Anterior cingulate cortex (tissue), 58 donors: ENCODE measurements around the gene LATS2.
"Not testable (repeated sequence)": the region's sequence is repeated elsewhere in the genome, so short reads cannot be mapped to it uniquely, and the experiment has no call there.

Experiments
- DNase-seq, 58 donors: peaks; one replicate each; lab custom pipeline; 2025; lab: John Stamatoyannopoulos, UW

LATS2 gene

DNA sequence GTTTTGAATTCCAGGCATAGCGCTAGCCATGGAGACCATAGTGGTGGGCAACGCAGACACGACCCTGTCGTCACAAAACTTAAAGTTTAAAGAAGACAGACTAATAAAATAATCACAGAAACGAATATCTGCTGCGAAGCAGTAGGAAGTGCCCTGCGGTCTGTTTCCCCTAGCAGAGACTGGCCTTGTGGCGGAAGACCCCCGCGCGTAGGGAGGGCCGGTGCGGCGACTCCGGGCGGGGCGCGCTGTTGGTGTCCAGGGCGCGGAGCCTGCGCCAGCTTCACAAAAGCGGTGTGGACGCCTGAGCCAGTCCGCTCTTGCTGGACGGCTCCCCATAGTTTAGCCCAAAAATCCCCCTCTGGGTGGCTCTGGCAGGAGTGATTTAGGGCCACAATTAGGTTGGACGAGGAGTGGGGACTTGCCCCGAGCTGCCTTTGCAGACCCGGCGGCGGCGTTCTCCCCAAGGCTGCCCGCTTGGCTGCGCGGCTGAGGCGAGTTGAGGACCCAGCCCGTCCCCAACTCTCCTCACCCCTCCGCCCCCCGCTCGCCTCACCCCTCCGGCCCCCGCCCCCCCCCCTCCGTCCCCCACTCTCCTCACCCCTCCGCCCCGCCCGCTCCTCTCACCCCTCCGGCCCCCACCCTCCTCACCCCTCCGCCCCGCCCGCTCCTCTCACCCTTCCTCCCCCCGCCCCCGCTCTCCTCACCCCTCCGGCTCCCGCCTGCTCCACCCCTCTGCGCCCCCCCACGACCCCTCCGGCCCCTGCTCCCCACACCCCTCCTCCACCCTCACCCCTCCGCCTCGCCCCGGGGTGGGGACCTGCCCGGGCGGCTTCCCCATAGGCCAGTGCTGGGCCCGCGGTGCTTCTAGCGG lies 14.2 kb upstream of the LATS2 start:
- DNase-seq, result peak in 4 of 58 donors; percentile 4 to 24 (median 8)

DNA sequence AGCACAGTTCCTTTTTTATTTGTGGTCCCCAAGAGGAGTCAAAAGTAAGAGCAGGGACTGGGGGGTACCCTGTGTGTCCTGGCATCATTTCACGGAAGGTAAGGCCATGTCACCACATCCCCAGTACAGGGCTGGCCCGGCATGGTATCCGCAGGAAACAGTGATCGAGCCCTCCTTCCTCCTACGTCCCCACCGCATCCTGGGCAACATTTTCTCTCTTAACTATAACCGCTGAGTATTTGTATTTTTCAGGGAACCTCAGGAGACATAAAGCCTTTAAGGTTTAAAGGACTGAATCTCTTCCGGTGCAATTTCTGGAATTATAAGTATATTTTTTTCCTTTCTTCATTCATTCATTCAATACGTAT lies 13.6 kb upstream of the LATS2 start:
- DNase-seq, result no peak

DNA sequence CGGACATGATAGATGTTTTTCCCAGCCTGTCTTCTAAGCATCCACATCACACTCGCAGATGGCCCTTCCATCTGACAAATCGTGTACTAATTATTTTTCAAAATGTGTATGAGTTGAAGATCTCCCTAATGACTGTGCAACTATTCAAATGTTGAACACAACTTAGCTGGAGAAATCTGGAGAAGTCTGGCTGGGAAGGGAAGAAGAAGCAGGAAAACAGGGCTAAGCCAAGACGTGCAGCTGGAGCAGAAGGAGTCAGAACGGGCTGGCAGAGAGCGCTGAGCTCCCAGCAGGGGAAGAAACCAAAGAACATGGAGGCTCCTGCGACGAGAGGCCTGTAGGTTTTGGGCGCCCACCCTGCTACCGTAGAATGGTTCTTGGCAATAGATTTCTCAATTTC lies 13.2 kb upstream of the LATS2 start:
- DNase-seq, result no peak

DNA sequence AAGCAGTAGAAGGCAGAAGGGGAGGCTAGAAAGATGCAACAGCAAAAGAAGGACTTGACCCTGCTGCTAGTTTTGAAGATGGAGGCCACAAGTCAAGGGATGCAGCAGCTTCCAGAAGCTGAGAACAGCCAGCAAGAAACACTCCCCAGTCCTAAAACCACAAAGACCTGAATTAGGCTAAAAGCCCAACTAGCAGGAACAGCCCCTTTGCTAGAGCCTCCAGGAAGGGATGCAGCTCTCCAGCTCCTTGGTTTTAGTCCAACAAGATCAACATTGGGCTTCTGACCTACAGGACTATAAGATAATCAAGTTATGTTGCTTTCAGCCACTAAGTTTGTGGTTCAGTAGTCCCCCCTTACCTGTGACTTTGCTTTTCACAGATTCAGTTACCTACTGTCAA lies 10.5 kb upstream of the LATS2 start:
- no peak for DNase-seq

DNA sequence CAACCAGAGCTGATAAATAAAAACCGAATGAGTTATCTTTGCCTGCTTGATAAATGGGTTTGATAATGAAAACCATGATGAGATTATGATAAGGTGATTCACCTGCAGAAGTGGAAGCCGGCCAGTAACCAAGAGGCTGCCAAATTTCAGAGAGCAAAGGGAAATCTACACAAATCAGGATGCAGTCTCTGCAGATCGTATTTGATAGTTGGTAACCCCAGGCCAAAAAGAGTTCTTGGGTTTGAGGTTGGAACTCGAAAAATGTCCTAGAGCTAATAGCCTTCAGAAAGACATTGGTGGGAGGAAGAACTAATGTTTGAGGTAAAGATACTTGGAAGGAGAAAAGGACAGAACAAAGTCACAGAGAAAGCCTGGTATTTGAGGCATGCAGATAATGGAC lies 9.6 kb upstream of the LATS2 start:
- no peak for DNase-seq

DNA sequence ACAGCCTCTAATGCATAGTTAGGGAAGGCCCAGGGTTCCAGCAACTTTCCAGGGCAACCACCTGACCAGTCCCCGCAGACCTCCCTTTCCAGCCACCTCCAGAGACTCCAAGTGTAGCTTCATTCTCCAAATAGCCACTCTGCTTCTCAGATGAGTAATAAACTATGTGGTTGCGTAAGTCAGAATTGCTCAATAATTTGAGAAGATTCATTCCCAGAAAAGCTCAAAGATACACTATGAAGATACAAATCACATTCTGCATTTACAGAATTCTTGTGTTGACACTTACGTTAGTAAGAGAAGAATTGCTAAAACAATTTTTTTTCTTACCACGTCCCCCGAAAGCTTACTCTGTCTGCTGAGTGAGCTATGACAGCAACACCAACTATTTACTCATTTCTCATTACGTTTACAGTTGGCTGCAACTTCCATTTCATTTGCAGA lies 8.2 kb upstream of the LATS2 start:
- DNase-seq, result no peak

DNA sequence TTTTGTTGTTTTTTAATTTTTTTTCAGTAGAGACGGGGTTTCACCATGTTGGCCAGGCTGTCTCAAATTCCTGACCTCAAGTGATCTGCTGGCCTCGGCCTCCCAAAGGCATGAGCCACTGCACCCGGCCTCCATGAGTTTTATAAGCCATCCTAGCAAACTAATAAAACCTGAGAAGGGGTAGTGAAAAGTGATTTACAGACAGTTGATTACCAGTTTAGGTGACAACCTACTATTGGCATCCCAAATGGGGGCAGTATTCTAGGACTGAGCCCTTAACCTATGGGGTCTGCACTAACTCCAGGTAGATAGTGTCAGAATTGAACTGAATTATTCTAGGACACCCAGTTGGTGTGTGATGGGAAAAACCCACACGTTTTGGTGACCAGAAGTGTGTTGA lies 6.5 kb upstream of the LATS2 start:
- no peak for DNase-seq

DNA sequence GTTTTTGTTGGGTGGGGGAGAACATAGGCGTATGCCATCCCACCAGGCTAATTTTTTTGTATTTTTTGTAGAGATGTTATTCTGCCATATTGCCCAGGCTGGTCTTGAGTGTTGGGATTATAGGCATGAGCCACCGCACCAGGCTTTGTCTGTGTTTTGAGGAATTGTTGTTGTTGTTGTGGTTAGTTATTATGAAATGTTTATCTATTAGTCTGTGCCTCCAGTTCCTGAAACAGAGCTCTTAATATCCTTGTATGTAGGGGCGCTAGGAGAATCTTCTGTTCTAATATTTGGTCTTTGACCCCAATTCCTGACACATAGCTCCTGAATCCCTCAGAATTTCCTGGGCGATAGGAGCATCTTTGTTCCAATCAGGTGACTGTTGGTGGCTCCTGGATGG lies 5.6 kb upstream of the LATS2 start:
- no peak for DNase-seq

DNA sequence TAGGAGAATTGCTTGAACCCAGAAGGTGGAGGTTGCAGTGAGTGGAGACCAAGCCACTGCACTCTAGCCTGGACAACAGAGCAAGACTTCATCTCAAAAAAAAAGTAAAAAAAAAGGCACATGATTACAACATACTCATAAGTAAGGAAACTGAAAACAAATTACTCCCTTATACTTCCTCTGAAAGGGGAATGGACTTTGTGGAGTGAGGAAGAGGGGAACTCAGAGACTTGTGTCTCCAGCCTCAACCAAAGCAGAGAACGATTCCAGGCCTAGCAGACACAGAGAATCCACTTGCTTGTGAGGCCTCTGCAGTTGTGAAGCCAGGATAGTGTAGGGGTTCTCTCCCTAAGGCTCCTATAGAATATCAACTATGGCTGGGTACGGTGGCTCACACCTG lies 4.3 kb upstream of the LATS2 start:
- no peak for DNase-seq

DNA sequence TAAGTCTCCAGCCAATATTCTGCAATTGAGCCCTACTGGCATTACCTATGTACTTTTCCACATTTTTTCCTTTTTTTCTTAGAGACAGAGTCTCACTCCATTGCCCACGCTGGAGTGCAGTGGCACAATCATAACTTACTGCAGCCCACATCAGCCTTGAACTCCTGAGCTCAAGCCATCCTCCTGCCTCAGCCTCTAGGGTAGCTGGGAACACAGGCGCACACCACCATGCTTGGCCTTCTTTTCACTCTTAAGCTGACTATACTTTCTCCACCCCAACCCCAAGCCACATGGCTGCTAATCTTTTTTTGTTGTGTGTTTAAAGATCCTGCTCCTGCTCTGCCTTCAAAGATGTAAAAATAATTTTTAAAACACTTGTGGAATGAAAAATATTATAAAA lies 1.6 kb upstream of the LATS2 start:
- no peak for DNase-seq

DNA sequence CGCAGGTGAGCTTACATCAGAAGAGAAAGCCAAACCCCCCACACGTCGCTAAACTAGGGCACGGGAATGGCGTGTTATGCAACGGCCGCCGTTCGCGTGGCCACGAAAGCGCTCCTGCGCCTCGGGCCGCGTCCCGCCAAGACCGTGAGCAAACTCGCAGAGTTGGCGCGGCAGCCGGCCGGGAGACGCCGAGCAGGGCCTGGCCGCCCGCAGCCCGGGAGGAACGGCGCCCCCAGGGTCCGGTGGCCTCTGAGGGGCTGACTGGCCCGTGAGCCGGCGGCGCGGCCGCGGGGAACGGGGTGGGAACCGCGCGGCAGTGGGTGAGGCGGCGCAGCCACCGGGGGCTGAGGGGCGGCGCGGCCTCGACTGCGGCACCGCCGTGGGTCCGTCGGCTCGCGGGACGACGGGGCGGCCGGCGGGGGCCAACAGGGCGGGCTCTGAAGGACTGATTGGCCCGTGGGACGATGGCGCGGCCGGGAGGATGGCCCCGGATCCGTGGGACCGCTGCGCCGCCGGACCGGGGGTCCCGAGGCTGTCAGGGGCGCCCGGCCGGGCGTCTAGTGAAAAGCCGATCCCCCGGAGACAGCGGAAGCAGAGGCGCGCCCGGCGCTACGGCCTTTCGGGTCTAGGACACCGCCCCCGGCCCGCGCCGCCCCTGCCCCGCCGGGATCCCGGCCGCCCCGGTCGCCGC lies 903 bp downstream of the LATS2 start:
- peak in 6 of 58 donors; percentile 4 to 33 (median 21) for DNase-seq

DNA sequence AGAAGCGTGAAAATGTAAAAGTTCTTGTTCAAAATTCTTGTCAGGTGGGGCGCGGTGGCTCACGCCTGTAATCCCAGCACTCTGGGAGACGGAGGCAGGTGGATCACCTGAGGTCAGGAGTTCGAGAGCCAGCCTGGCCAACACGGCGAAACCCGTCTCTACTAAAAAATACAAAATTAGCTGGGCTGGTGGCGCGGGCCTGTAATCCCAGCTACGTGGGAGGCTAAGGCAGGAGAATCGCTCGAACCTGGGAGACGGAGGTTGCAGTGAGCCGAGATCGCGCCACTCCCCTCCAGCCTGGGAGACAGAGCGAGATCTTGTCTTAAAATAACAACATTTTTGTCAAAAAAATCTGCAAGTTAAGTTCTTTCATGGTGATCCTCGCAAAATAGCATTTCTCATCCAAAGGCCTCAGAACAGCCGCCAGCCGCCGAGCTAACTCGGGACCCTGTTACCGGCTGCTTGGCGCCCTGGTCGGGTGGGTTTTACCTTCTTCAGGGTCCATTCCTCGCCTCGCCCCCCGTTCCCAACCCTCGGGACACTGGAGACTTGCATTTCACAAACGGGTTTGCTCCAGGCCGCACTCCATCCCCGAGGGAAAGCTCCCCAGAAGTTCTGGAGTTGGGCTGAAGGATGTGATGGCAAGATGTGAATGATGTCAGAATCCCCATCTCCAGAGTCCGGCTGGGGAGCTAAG lies 1.6 kb downstream of the LATS2 start:
- no peak for DNase-seq

DNA sequence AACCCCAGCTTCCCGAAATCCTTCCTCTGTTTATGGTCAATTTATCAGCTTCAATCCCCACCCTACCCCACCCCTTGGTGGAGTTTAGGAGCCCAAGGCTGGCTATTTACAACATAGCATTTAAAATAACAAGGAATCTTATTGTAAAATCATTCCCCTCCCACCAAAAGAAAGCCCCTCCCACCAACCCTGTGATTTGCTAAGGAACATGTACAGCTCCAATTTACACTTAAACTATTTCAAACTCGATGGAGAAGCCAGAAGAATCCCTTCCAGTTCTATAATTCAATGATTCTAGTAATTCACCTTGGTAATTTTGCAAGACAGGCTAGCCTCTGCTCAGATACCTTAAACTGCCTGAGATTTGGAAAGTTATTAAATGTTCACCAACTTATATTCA lies 3.0 kb downstream of the LATS2 start:
- DNase-seq, result no peak

DNA sequence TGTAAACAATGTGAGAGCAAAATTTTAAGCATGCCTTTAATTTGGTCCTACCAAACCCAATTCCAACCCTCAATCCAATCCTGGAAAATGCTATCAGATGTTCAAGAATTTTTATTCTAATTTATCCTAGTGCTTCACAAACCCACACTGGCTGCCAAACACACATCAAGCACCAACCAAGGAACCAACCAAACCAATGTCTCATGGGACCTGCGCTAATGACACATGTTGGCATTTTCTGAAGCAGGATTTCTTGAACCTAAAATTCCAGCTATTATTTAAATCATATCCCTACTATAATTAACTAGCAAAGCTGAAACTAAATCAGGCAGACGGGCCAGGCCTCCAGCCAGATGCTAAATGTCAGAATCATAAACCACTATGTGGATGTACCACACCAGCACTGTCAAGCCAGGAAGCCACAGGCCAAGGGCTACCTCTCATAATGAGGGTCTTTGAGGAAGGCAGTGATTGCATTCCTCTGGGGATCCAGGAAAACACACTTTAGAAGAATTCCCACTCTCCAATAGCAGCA lies 5.8 kb downstream of the LATS2 start:
- no peak for DNase-seq

DNA sequence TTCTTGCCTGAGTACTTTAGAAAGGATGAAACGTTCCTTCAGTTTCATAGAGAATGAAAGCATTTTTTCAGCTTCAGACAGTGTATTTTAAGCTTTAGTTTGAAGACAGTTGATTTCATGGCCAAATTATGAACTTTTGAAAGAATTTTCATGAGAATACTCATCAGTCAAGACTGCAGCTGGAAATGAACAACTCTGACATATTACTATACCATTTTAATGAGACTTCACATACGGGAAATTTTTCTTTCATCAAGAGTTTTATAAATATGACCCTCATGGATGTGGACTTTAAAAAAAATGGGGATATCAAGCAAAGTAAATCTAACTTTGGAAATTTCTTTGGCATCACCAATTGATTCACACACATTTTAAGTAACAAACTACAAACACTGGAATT lies 6.4 kb downstream of the LATS2 start:
- no peak for DNase-seq

DNA sequence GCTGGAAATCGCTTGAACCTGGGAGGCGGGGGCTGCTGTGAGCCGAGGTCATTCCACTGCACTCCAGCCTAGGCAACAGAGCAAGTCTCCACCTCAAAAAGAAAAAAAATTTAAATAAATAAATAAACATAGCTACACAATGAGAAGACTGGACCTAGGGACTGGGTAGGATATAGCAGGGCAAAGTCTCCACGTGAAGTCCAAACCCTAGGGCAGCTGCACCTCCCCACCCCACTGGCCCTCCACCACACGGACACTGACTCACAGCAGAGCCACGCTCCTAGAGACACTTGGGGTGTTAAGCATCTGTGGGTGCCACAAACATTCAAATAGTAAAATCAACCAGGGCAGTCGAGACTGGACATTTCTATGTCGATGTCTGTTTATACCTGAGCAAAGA lies 7.1 kb downstream of the LATS2 start:
- DNase-seq, result no peak

DNA sequence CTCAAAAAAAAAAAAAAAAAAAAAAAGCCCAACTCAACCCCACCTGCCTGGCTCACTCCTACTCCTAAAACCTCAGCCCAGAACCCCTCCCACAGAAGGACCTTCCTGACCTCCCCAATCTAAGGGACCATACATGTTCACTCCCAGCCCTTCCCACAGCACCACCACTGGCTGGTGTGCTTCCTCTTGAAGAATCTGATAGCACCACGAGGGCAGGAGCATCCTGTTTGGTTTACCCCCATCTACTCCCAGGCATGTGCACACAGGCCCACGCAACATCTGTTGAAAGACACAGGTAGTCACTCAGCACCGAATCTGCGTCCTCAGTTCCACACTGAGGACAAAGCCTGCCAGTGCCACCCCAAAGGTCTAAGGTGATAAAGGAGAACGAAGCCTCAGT lies 8.2 kb downstream of the LATS2 start:
- DNase-seq, result no peak

DNA sequence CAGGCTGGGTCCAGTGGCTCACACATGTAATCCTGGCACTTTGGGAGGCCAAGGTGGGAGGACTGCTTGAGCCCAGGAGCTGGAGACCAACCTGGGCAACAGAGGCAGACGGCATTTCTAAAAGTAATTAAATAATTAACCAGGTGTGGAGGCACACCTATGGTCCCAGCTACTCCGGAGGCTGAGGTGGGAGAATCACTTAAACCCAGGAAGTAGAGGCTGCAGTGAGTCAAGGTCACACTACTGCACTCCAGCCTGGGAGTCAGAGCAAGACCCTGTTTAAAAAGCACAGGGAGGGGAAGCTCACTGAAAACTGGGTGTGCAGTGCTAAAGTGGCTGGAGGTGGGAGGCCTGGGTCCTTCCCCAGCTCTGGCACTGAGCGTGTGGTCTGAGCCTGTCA lies 9.7 kb downstream of the LATS2 start:
- DNase-seq, result no peak

DNA sequence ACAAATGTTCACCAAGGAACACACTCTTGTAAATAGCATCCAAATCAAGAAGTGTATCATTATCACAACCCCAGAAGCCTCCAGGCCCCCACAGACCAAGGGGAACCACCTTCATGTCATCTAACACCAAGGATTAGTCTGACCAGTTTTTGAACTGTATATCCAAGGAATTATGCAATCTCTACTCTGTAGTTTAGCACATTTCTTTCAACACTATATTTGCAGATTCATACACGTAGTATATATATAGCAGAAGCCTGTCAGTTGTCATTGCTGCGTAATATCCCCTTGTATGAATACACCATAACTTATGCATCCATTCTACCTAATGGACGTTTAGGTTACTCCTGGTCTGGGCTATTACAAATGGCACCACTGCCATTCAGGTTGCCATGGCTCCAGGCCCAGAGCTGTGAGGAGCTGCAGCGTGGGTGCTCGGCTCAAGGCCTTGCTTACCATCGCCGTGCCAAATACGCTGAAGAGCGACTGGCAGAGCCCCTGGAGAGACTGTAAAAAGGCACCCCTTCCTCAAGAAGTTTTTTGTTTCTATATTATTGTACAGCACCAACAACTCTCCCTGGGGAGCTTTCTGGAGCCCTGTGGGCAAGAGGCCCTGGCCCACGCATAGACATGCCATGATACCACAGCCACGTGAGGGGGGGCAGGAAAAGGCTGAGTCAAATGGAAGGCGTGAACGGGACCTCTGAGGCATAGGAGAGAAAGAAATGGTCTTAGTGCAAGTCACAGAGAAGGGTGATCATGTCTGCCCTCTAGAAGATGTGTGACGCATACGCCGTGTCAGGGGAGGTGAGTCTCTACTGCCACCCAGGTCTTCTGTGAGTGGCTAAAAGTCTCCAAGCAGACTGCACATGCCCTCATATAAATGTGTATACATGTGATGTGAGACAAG lies 10.8 kb downstream of the LATS2 start:
- no peak for DNase-seq

DNA sequence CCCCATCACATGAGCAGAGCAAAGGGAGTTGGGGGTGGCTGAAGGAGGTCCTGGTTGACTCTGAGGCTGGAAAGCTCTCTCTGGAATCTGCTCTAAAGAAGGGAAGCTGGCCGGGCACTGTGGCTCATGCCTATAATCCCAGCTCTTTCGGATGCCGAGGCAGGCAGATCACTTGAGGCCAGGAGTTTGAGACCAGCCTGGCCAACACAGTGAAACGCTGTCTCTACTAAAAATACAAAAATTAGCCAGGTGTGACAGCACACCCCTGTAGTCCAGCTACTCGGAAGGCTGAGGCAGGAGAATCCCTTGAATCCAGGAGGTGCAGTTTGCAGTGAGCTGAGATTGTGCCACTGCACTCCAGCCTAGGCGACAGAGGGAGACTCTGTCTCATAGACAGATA lies 11.7 kb downstream of the LATS2 start:
- DNase-seq, result not testable (repeated sequence)
